ENCODE results near the gene ATP11B.

Gene ATP11B

DNA sequence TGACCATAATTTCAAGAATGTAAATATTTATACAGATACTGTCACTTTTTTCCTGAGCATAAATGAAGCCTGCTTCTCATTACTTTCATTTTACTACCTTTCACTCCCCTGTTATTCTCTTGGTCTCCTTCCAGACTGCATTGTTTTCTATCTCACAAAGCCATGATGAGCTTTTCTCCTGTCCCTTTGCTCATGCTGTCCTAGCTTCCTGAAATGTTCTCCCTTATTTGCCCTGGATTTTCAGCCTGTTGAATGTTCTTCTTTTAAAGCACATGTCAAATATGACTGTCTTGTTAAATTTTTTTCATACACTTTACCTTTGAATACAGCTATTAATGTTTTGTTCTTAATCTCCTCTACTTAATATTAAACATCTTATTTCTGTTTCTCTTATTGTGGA, 31.7 kb downstream of the ATP11B start:
- no peak for DNase-seq (ENCODE audit: low read depth)
- TF ChIP-seq, protein P1, sequence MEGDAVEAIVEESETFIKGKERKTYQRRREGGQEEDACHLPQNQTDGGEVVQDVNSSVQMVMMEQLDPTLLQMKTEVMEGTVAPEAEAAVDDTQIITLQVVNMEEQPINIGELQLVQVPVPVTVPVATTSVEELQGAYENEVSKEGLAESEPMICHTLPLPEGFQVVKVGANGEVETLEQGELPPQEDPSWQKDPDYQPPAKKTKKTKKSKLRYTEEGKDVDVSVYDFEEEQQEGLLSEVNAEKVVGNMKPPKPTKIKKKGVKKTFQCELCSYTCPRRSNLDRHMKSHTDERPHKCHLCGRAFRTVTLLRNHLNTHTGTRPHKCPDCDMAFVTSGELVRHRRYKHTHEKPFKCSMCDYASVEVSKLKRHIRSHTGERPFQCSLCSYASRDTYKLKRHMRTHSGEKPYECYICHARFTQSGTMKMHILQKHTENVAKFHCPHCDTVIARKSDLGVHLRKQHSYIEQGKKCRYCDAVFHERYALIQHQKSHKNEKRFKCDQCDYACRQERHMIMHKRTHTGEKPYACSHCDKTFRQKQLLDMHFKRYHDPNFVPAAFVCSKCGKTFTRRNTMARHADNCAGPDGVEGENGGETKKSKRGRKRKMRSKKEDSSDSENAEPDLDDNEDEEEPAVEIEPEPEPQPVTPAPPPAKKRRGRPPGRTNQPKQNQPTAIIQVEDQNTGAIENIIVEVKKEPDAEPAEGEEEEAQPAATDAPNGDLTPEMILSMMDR (IDR thresholded peaks at IDR 0.05; ENCODE audit: low read depth, low read length, missing control alignments) = no peak
- no peak overlapping the region for H3K4me3 ChIP-seq (ENCODE audit: low read depth, low read length)

DNA sequence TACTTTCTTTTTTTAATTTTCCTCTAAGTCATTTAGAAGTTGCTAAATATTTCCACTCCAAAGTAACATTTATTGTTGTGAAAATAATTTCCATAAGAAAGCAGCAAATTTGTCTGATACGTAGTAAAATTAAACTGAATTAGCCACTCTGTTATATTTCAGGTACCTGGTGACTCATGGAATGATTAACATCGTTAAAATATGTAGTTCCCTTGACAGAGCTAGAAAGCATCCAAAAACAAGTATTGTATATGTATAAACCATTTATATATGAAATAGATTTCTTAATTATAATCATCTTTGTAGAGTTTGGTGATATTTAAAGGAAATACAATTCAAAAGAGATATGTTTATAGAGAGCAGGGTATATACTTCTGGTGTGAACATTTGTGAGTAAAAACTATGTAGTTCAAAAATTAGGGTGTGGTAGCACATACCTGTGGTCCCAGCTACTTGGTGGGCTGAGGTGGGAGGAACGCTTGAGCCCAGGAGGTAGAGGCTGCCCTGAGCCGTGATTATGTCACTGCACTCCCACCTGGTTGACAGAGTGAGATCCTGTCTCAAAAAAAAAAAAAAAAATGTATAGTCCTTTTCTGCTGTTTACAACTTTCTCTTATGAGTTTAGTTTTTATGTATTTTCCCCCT, 36.6 kb downstream of the ATP11B start:
- no peak overlapping the region for H3K4me3 ChIP-seq (ENCODE audit: low read depth, low read length)
- TF ChIP-seq, protein P1 (IDR thresholded peaks at IDR 0.05; ENCODE audit: low read depth, low read length, missing control alignments) = no peak
- DNase-seq (ENCODE audit: low read depth) = no peak

DNA sequence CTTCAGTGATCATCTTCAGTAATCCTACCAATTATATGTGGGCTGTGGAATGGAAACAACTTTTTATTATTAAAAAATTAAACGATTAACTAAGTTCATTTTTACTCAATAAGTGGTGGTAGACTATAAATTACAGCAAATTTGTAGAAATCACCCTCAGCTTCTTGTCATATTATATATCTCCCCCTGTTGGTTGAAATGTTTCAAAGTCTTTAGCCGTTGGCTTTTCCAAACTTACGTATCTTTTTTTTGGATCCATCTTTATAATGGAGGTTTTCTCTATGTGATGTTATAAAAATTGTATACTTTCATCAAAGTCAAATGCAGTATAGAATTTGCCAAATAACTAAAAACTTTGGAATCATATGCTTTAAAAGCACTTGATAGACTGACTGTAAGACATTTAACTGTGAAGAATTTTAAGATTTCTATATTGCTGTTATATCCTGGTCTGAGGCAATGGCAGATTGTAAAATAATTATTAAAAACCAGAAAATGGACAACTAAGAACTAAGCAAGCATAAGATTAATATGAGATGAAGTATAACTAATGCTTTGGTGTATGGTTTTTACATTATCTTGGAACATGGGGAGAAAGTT, 44.7 kb downstream of the ATP11B start:
- no peak overlapping the region for H3K4me3 ChIP-seq (ENCODE audit: low read depth, low read length)
- TF ChIP-seq, protein P1 (IDR thresholded peaks at IDR 0.05; ENCODE audit: low read depth, low read length, missing control alignments) = no peak
- DNase-seq (ENCODE audit: low read depth) = no peak

- no peak for DNase-seq (ENCODE audit: low read depth)
- TF ChIP-seq, protein P1 (IDR thresholded peaks at IDR 0.05; ENCODE audit: low read depth, low read length, missing control alignments) = no peak
- no peak overlapping the region for H3K4me3 ChIP-seq (ENCODE audit: low read depth, low read length)
These were observed 50.2 kb downstream of the ATP11B start for GRCh38 chr3:182843478-182843877.

- H3K4me3 ChIP-seq (ENCODE audit: low read depth, low read length) = no peak overlapping the region
- TF ChIP-seq, protein P1 (IDR thresholded peaks at IDR 0.05; ENCODE audit: low read depth, low read length, missing control alignments) = no peak
- DNase-seq (ENCODE audit: low read depth) = no peak
These were observed 55.6 kb downstream of the ATP11B start for GRCh38 chr3:182848906-182849305.

GRCh38 chr3:182855076-182855475, 61.8 kb downstream of the ATP11B start:
- DNase-seq (ENCODE audit: low read depth) = no peak
- TF ChIP-seq, protein P1 (IDR thresholded peaks at IDR 0.05; ENCODE audit: low read depth, low read length, missing control alignments) = no peak
- H3K4me3 ChIP-seq (ENCODE audit: low read depth, low read length) = no peak overlapping the region

GRCh38 chr3:182861348-182861747, 68.0 kb downstream of the ATP11B start:
- H3K4me3 ChIP-seq (ENCODE audit: low read depth, low read length) = no peak overlapping the region
- no peak for DNase-seq (ENCODE audit: low read depth)
- TF ChIP-seq, protein P1 (IDR thresholded peaks at IDR 0.05; ENCODE audit: low read depth, low read length, missing control alignments) = no peak
